HG02840 (cell line): ENCODE results near the gene KREMEN1.
"Not testable (repeated sequence)": the region's sequence is repeated elsewhere in the genome, so short reads cannot be mapped to it uniquely, and the experiment has no call there.

Source experiments
- ATAC-seq: cut with Tn5 transposase; IDR thresholded peaks from one replicate; pipeline ENCODE4 v1.9.1; 2021; ENCODE audit warnings: mild to moderate bottlenecking, moderate library complexity, moderate number of reproducible peaks; ENCODE audit not compliant: unreplicated experiment, low FRiP score

KREMEN1 gene

GRCh38 chr22:29074276-29074772 is 1.5 kb downstream of the KREMEN1 start:
- ATAC-seq, result no peak

- no peak for ATAC-seq
These were observed 5.4 kb downstream of the KREMEN1 start for GRCh38 chr22:29078036-29078868.

- ATAC-seq, result no peak
These were observed 6.0 kb downstream of the KREMEN1 start for GRCh38 chr22:29078869-29079207.

DNA sequence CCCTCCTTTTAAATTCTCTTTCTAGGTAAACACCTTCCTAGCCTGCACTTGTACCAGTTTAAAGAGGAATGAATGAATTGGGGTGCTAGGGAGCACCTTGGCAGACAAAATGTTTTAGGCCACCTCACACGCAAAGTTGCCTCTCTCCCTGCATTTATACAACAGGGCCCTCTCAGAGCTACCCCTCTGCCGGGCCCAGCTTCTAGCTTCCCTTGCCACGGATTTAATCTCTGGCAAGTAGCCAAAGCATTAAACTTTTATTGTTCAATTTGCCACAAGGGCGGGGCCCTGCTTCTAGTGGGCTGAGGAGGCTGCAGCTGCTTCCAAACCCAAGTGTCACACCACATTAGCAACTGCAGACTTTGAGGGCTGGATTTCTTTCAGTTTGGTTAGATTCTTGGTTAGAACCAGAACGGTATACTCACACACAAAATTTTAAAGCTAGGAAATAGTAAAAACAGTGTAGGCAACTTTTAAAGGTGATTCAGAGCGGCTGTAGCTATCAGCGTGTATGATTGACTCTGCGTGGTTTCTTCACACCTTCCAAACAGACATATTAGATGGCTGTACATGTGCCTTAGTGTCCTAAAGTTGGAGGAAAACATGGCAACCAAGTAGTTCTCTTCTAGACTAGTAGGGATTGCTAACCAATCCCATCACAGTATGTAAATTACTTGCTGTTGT is 6.5 kb downstream of the KREMEN1 start:
- ATAC-seq, result no peak

DNA sequence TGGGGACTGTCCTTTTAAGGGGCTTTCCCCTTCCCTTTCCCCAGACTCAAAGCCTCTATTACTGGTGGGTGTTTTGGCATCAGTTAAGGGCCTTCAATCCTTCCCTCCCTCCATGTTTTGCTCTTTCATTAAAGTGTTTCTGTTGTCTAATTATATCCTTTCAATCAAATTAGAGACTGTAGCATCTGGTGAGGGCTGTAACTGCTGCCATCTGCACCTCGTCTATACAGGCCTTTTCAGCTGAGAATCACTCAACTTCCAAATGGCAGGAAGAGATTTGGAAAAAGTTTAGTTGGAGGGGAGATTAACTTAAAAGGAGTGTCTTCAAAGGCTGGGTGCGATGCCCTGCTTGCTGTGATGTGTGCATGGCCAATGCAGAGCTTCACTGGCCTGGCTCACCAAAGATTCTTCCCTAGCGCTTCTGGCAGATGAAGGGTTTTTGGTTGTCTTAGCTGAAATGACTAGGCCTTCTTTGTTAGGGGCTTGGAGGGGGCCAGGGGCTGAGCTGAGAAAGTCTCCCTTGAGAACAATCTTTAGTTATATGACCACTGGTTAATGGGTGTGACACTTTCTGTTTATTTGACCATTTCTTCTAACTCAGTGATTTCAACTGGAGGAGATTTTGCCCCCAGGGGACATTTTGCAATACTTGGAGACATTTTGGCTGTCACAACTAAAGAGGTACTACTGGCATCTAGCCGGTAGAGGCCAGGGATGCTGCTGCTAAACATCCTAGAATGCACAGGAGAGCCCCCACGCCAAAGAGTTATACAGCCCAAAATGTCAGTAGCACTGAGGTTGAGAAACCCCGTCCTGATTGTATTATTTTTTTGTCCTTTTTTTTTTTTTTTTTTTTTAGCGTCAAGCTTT is 7.5 kb downstream of the KREMEN1 start:
- no peak for ATAC-seq

DNA sequence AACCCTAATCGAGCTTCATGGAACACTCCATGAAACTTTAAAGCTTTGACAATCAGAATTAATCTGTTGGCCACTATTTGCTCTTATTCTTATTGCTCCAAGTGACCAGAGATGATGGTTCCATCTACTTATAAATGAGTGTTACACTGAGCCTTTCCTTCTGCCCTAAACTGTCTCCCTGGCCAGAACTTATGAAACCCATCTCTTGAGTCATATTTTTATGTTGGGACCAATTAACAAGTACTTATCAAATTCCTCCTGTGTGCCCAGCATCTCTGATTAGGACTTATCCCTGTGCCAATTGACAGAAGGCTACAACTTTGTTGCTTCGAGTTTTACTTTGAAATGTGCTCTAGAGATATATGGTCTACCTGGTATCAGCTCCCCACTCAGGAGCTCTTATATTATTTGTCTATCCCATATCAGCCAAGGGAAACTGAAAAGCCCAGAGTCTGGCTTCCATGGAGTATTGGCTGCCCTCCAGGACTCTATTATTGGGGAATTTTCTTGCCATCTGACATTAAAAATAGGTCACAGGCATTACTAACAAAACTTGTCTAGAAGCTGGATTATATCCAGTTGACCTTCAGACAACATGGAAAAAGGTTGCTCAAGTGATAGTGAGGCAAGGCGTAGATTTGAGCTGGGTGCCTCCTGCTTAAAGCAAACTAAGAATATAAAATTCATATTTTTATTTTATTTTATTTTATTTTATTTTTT is 8.8 kb downstream of the KREMEN1 start:
- ATAC-seq, result no peak

GRCh38 chr22:29082826-29083545 is 10.2 kb downstream of the KREMEN1 start:
- no peak for ATAC-seq

GRCh38 chr22:29083576-29083932 is 10.7 kb downstream of the KREMEN1 start:
- not testable (repeated sequence) for ATAC-seq

- no peak for ATAC-seq
These were observed 11.2 kb downstream of the KREMEN1 start for GRCh38 chr22:29083933-29084591.

- no peak for ATAC-seq
These were observed 14.2 kb downstream of the KREMEN1 start for GRCh38 chr22:29087012-29087411.

DNA sequence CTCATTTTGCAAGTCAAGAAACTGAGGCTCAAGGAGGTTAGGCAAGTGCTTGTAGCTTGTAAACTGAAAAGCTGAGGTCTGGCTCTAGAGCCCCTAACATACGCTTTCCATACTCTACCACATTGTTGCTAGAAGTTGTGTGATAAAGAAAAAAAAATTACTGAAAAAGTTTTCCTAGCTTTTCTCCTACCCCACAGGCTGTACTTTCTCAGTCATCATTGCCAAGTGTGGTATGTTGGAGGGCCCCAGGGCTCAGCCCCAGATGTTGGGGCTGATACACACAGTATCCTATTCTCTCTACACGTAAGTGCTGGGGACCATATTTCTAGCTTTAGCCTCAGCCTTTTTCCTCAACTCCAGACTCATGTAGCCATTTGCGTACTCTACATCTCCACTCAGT is 16.0 kb downstream of the KREMEN1 start:
- ATAC-seq, result no peak

DNA sequence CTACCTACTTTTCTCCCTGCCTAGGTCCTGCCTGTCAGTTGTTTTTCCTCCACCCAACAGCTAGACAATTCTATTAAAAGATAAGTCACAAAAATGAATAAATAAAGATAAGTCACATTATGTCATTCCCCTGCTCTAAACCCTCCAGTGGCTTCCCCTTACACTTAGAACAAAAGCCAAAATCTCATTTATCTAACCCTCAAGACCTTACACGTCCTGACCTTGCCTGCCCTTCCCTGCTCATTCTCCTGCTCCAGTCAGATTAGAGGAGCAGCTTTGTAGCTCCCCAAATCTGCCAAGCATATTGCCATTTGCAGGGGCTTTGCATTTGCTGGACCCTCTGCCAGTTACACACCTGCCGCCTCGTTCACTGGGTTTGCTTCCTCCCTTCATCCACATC is 16.7 kb downstream of the KREMEN1 start:
- ATAC-seq, result no peak

DNA sequence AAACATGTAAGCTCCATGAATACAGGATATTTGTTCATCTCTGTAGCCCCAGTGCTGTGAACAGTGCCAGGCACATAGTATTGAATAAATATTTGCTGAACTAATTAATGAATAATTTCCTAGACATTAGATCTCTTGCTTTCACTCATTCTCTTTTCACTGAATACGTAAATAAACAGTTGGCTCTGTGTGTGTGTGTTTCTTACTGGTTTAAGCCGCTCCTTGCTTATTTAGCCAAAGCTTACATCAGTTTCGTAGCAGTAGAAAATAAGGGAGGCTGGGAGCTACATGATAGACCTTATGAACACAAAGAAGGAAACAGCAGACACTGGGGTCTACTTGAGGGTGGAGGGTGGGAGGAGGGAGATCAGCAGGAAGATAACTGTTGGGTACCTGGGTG is 17.2 kb downstream of the KREMEN1 start:
- no peak for ATAC-seq

DNA sequence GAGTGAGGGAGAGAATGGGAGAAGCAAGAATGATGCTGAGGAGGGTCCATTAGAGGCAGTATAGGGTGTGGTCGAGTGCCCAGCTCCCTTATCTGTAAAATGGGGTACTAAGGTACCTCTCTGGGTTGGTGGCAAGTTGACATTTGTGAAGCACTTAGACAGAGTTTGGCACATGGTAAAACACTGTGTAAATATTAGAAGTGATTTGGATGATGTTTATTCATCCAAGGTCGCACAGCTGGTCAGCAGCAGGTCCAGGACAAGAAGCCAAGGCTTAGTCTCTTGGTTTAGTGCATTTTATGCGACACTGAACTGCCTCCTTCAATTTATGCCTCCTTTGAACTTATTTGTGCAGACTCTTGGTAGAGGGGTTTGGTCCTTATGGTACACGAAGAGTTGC is 19.4 kb downstream of the KREMEN1 start:
- ATAC-seq, result no peak

DNA sequence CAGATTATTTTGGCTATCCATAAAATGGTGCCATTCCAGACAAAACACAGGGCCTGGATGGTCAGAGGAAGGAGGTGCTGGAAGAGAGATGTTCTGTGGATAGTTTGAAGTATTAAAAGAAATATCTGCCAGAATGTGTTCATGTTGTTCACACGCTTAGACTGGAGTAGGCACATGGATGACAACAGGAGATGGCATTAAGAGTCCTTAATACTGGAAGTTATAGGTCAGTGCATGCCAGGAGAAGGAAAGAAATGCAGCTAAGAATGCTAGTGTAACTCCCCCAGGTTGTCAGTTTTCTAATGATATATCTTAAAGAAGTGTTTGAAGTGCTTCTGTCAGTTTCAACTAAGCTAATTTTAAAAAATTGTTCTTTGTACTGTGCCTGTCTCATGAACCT is 20.2 kb downstream of the KREMEN1 start:
- no peak for ATAC-seq

- ATAC-seq, result no peak
These were observed 20.9 kb downstream of the KREMEN1 start for GRCh38 chr22:29093501-29094300.

GRCh38 chr22:29095459-29095858 is 22.6 kb downstream of the KREMEN1 start:
- ATAC-seq, result no peak
